Stimulated activated naive CD4-positive, alpha-beta T cell treated with Interleukin-2 at 50 U/mL for 16 hours (primary cell): Measurements from ENCODE around the gene MAP3K6.
"Not testable (repeated sequence)": the region's sequence is repeated elsewhere in the genome, so short reads cannot be mapped to it uniquely, and the experiment has no call there.

Experiments used
- DNase-seq: peaks from one replicate; lab custom pipeline; 2025; lab: John Stamatoyannopoulos, UW

MAP3K6 gene, protein sequence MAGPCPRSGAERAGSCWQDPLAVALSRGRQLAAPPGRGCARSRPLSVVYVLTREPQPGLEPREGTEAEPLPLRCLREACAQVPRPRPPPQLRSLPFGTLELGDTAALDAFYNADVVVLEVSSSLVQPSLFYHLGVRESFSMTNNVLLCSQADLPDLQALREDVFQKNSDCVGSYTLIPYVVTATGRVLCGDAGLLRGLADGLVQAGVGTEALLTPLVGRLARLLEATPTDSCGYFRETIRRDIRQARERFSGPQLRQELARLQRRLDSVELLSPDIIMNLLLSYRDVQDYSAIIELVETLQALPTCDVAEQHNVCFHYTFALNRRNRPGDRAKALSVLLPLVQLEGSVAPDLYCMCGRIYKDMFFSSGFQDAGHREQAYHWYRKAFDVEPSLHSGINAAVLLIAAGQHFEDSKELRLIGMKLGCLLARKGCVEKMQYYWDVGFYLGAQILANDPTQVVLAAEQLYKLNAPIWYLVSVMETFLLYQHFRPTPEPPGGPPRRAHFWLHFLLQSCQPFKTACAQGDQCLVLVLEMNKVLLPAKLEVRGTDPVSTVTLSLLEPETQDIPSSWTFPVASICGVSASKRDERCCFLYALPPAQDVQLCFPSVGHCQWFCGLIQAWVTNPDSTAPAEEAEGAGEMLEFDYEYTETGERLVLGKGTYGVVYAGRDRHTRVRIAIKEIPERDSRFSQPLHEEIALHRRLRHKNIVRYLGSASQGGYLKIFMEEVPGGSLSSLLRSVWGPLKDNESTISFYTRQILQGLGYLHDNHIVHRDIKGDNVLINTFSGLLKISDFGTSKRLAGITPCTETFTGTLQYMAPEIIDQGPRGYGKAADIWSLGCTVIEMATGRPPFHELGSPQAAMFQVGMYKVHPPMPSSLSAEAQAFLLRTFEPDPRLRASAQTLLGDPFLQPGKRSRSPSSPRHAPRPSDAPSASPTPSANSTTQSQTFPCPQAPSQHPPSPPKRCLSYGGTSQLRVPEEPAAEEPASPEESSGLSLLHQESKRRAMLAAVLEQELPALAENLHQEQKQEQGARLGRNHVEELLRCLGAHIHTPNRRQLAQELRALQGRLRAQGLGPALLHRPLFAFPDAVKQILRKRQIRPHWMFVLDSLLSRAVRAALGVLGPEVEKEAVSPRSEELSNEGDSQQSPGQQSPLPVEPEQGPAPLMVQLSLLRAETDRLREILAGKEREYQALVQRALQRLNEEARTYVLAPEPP (N-terminal part only)

DNA sequence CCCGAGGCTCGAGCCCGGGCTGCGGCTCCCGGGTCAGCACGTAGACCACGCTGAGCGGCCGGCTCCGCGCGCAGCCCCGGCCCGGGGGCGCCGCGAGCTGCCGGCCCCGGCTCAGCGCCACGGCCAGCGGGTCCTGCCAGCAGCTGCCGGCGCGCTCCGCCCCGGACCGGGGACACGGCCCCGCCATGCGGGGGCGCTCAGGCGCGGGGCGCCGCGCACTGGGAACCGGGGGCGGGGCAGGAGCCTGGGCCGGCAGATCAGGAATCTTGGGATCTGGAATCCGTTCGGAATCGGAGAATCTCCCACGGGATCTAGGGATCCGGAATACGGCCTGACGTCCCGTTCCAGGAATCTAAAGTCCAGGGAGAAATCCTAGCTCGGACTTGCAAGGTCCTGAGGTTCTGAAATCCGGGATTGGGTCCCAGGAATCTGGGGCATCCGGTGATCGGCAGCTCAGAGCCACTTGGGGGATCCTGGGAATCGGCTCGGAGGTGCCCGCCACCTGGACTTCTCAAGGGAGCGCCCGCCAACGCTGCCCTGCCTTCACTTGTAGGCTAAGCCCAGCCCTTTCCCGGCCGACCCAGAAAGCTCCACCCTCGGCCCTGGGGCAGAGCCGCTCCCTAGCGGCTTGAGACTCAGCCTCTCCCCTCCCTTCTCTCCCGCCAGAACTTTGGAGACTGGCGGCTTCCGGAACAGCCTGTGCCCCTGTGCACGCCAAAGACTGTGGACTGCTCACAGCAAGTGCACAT, at the start of gene MAP3K6:
Gene MAP3K6 (minus strand): TSS at position 551 of the 749 bp plus-strand sequence. CDS start 364 bp downstream, at position 187.
- peak; percentile 29 for DNase-seq

DNA sequence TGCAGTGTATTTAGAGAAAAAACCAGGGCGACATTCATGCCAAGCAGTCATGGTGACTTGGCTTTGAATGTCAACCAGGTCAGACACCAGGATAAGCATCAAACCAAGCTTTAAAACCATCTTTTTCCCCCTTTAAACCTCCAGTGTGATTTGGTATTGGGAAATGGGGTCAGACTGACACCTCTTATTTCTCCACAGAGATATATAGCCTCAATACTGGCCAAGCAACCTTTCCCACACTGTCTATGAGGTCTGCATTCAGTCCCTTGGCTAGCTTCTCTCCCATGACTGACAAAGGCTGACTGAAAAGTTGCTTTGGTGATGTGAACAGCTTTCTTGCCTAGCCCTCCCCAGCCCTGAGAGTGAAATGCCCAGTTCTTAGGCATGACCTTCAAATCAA, 47.3 kb upstream of the MAP3K6 start:
- no peak for DNase-seq

DNA sequence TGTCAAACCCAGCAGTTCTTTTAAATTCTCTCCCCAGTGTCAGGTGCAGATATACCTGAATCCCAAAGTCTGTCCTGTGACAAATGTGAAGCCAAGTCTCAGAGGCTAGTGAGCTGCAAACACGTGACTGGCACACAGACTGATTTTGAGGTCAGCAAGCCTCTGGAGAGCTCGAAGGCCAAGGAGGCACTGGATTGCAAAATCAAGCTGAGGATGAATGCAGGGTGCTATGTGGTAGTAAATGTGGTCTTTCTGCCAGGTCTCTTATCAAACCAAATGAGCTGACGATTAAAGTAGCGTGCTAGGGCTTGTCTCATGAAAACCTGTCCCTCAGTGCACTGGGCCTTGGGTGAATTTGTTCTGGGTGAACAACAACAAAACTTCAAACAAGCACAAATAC, 46.2 kb upstream of the MAP3K6 start:
- no peak for DNase-seq

DNA sequence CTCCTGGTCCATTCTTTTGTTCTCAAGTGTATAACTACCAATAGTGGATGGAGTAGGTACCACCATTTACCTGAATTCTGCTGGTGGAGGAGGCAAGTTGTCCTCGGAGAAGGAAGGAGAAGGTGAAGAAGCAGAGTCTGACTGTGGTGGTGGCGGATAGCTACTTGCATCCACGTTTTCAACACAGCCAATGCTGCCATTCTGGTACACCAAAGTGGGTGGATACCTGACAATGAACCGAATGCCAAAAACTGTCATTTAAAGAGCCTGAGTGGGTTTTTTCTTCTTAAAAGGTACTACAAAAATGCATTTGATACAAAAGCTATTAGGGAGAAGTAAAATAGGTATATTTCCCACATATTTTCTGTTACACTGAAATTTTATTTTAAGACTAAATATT, 45.7 kb upstream of the MAP3K6 start:
- DNase-seq, result no peak

DNA sequence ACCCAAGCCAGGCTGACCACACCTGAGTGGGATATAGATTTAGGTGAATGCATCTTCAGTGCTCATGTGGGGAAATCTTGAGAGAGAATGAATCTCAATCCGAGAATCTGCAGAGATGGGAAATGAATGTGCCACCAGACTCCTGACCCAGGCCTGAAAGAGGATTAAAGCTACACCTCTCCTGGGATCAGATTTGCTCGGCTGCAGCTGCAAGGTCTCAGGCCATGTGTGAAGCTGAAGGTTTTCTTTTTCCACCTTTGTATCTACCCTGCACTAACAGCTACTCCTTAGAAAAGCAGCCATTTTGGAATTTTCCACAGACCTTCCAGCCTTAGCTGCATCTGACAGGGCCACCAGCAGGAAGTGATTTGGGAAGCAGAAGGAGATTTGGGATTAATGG, 43.9 kb upstream of the MAP3K6 start:
- DNase-seq, result no peak

DNA sequence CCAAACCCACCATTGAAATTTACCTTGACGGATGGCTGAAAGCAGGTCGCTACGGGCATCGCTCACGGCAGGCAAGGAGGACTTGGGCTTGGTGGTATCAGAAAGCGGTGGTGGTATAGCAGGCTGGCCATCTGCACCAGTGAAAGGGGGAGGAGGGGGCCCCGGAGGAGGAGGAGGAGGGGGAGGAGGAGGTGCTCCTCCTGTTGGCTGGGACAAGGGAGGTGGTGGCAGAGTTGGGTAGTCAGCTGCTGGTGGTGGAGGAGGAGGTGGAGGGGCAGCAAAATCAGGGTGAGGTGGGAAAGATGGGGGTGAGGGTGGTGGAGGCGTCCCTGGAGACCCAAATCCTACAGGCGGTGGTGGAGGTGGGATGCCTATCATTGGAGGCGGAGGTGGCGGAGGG, 42.9 kb upstream of the MAP3K6 start:
- DNase-seq, result no peak

DNA sequence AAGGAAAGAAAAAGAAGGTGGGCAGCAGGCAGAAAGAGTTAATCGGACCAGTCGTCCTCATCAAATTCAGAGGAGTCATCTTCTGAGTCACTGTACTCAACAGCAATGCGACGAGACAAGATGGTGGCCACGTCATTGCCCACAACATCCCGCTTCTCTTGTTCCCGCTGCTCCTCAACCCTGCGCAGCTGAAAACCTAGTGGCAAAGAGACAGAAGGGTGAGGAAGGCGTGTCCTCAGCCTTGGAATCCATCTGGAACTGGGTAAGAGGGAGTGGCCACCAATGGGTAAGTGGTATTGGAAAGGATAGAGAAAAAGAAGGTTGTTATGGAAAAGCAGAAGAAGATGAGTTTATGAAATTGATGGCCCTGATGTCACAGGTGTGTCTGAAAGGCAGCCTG, 41.4 kb upstream of the MAP3K6 start:
- DNase-seq, result no peak

DNA sequence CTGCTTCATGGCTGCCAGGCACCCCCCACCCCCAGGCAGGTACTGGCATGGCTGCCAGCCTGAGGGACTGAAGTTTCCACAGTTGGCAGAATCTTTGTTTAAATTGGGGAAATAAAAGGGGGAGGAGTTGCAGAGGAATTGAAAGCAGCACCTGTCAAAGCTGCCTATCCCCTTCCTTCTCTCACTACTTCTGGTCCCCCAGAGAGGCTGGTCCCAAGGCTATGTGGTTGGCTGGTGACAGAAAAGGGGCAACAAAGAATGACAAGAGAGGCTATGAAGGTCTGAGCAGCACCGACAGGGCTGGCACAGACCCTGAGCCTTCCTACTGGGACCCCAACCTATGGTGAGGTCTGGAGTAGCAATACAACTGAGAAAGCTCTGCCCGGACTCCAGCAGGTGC, 40.0 kb upstream of the MAP3K6 start:
- DNase-seq, result not testable (repeated sequence)

DNA sequence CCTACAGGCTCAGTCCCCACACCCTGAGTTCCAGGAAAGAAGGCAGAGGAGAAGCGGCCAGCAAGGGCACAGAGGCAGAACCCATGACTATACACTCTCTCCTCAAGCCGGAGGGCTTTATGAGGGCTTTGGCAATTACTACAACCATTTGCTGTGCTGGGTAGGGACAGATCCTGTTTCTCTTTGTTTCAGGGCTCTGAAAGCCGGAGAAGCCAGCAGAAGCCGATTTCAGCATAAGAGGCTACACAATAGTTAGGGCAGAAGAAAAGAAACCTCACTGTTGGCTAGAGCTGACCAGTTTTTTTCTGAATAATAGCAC, 39.6 kb upstream of the MAP3K6 start:
- no peak for DNase-seq

DNA sequence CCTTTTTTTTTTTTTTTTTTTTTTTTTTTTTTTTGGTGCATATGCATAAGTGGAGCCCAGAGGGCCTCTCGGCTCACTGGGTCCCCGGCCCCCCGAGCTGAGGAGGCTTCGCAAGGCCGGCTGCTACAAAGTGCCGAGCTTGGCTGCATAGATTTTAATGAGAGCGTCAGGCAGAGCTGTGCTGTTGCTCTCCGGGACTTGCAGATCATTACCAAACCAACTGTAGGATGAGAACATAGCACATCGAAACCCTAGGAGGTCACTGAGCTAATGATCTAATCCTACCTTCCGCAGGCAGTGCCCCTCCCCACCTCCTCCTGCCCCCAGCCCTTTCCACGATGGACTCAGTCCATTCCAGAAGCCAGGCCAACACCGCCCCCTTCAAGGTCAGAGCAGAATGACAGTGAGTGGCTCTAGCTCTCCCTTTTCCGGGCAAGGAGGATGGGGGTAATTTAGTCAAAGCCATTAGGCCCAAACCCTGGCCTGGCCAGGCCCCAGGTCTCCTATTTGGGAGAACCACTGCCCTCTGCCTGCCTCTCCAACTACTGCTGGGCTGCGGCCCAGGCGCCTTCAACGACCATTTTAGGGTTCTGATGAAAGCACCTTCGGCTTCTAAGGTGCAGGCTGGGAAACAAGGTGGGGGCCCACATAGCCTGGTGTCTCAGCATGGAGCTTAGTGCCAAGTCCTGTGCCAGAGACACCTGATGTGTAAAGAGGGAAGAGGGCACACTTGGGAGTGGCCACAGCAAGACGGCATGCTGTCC, 39.0 kb upstream of the MAP3K6 start:
- not testable (repeated sequence) for DNase-seq

DNA sequence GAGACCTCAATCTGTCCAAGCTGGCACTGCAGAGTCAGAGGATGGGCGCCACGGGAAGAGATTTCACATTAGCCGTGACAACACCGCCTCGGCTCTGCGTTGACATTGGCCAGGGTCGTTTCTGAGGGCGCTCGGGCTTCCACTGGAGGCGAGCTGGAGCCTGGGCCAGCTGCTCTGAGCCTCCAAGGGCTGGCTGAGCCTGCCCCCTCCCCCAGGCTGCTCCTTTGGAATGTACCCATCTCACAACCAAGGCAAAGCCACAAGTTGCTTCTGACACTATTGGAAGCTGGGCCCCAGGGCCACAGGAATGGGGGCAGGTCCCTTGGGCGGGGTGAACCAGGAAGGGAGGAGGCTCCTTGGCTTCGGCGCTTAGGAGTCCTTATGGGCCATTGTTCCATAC, 38.3 kb upstream of the MAP3K6 start:
- DNase-seq, result no peak

DNA sequence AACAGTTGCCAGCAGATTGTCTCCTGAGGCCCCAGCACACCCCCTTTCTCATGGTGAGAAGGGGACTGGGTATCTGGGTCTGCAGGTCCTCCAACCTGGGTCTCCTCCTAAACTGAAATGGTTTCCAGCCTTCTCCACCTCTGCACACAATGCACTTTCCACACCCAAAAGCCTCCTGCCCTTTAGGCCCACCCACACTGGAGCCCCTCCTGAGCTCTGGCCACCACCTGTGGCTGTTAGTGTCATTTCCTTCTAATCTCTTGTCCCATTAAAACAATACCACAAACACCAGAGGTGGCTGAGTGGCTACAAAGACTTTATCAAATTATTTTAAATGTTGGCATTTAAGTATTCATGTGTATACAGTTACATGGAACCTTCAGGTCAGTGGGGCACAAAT, 37.2 kb upstream of the MAP3K6 start:
- DNase-seq, result no peak

DNA sequence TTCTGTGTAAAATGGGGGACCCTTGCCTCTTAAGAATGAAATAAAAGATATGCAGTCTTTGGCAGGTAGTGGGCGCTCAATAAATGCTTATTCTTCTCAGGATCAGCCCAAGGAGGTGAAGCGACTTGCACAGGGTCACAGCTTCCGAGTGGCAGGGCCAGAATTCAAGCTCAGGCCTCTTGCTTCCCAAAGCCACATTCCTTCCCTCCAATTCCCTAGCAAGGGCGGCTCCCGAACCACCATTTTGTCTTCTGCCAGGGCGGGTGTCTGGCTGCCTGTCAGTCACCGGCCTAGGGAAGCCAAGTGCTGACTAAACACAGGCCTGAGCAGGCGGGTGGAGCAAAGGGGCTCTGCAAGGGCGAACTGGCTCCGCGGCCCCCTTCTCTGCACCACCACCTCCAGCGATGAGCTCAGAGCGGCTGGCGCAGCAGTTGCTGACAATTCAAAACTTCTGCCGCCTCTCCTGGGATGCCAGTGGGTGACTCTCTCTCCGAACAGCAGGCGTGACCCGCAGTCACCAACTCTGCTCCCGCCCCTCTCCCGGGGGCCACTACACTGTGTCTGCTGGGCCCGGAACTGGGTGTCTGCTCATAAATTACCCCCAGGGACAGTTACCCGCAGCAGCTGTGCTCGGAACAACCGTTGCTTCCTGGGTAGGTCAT, 36.4 kb upstream of the MAP3K6 start:
- no peak for DNase-seq

DNA sequence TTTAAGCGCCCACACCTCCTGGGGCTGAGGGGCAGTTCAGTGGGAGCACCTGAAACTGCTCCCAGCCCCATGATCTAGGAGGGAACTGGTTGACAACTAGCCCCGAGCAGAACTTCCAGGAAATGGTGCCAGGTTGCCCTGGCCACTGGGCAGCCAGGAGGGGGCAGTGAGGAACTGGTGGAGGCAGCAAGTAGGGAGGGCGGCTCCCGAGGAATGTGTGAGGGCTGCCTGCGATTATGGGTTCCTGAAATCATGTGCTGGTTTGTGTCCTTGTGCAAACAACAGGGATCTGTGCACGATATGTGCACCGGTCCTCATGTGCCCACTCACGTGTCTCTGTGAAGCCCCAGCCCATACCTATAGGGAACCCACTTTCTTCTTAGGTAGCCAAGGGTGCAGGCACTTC, 35.6 kb upstream of the MAP3K6 start:
- no peak for DNase-seq

DNA sequence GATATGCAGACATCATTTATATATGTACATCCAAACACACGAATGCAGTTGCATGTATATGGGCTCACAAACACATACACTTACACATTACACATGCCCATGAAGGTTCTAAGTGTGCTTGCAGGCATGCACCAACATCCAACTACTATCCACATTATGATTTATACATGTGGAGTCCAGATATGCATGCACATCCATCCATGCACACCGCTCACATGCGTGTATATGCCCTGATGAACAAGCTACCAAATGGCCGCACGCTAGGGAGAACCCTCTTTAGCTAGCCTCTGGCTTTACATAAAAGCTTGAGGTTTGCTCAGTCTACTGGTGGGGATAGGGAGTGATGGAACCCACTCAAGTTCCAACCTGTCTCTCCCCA, 34.2 kb upstream of the MAP3K6 start:
- no peak for DNase-seq

DNA sequence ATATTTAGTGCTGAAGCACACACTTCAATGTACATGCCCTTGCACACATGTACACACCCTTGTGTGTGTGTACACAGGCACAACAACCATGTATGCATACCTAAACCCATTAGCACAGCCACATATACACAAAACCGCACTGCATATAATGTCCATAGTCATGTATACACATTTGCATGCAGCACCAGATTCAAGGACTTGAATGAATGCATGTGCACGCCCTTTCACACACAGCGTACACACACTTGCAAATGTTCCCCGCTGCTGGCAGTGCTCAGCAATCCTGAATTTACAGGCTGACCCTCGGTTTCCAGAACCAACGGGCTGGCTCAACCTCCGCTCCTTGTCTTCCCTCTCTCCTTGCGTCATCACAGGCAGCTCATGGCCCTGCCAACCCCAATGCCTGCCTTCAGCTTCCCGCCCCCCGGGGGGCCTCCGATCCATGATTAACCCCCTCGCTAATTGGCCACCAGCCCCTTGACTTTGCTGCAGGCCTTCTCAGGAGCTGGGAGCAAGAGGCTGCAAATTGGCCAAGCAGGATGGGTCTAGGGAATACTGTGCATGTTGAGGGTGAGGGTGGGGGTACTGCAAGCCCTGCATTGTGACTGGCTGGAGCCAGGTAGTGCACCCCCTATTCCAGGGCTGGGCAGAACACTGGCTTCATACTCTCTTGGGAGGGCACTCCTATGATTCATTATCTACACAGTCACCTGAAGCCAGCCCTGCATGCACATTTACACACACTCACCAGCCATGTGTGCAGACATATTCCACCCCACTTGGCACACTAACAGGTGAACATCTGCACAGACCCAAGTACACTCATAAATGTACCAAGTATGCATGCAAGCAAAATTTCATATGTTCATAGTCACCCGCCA, 33.6 kb upstream of the MAP3K6 start:
- no peak for DNase-seq

DNA sequence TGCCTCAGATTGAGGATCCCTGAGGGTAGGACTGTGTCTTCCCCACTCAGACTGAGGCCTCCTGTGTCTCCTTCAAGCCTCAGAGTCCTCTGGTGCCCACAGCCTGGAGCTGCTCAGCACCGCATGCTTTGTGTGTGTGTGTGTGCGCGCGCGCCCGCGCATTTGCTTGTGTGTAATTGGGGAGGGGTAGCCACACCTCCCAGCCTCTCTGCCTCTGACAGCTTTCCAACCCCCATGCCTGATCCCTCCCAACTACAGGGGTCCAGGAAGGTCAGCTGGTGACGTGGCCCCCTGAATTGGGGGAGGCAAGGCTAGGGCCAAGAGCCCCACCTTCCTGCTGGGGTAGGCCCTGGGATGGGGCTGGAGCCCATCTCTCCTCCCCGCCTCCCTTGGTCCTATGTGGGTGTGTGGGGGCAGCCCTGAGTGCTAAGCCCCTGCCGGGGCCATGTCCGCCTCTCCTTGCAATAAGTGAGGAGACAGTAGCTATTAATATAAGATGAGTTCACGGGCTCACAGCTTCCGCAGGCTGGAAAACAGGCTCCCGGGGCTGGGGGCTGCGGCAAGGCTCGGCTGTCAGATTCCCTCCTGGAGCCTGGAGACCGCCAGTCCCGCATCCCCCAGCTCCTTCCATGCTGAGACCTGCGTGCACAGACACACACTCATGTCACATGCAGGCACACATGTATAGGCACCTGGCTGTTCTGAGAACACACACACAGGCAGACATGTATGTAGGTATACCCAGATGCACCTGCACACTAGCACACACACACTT, 32.7 kb upstream of the MAP3K6 start:
- no peak for DNase-seq

DNA sequence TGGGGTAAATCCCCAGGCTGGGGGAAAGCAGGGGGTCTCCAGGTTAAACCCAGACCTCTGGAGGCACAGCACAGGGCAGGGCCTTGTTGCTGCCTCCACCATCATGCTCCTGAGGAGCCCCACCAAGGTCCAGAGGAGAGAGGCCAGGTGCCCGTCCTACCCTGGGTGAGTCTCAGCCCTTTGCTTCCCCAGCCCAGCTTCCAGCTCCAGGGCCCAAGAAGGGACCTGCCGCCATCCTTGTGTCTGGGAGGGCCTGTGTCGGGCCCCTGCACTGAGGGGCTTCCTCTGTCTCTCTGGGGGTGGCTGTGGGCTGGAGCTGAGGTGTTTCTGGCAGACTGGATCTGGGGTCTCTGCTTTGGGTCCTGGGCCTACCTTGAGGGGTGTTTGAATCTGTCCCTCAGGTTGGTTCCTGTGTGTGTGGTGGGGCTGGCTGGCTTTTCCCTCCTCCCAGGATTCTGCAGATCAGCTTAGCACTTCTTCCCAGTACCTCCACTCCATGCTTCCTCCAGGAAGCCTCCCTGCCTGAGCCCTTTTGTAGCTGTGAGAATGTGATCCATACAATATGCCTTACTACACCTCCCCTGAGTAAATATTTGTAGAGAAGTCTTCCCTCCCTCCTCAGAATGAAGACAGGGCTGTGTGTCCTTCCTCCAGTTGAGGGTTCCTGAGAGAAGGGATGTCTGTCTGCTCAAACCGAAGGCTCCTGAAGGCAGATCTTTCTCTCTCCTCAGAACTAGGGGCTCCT, 31.8 kb upstream of the MAP3K6 start:
- no peak for DNase-seq
